GM19240 (cell line): Measurements from ENCODE around the gene FAM9C.

Experiments
- DNase-seq: peaks from one replicate; pipeline ENCODE4 v3.0.0; 2011; ENCODE audit warnings: low spot score; ENCODE audit not compliant: insufficient read length

FAM9C gene

GRCh38 chrX:13008189-13008533 lies 36.3 kb downstream of the FAM9C start:
- no peak for DNase-seq

- DNase-seq = no peak
Observed at GRCh38 chrX:13007519-13008188, 36.8 kb downstream of the FAM9C start.

GRCh38 chrX:13005661-13006473 lies 38.6 kb downstream of the FAM9C start:
- no peak for DNase-seq

- DNase-seq = no peak
Observed at GRCh38 chrX:13001961-13002671, 42.3 kb downstream of the FAM9C start.

- no peak for DNase-seq
Observed at GRCh38 chrX:13001097-13001496, 43.3 kb downstream of the FAM9C start.

GRCh38 chrX:13000301-13000811 lies 44.1 kb downstream of the FAM9C start:
- no peak for DNase-seq

- no peak for DNase-seq
Observed at GRCh38 chrX:12999422-12999821, 45.0 kb downstream of the FAM9C start.

- no peak for DNase-seq
Observed at GRCh38 chrX:12997906-12998687, 46.3 kb downstream of the FAM9C start.

GRCh38 chrX:12996934-12997435 lies 47.4 kb downstream of the FAM9C start:
- DNase-seq = no peak

GRCh38 chrX:12994321-12994720 lies 50.1 kb downstream of the FAM9C start:
- no peak for DNase-seq

- DNase-seq = no peak
Observed at GRCh38 chrX:12993826-12994225, 50.6 kb downstream of the FAM9C start.

GRCh38 chrX:12992544-12993118 lies 51.8 kb downstream of the FAM9C start:
- no peak for DNase-seq

- DNase-seq = no peak
Observed at GRCh38 chrX:12991575-12991974, 52.8 kb downstream of the FAM9C start.

- no peak for DNase-seq
Observed at GRCh38 chrX:12989461-12989860, 55.0 kb downstream of the FAM9C start.

GRCh38 chrX:12988797-12989196 lies 55.6 kb downstream of the FAM9C start:
- DNase-seq = no peak

GRCh38 chrX:12987900-12988594 lies 56.4 kb downstream of the FAM9C start:
- no peak for DNase-seq

GRCh38 chrX:12987340-12987739 lies 57.1 kb downstream of the FAM9C start:
- no peak for DNase-seq

GRCh38 chrX:12986886-12987285 lies 57.5 kb downstream of the FAM9C start:
- DNase-seq = no peak

GRCh38 chrX:12986164-12986779 lies 58.1 kb downstream of the FAM9C start:
- no peak for DNase-seq
